ENCODE data around the gene BTBD6.

BTBD6 gene

DNA sequence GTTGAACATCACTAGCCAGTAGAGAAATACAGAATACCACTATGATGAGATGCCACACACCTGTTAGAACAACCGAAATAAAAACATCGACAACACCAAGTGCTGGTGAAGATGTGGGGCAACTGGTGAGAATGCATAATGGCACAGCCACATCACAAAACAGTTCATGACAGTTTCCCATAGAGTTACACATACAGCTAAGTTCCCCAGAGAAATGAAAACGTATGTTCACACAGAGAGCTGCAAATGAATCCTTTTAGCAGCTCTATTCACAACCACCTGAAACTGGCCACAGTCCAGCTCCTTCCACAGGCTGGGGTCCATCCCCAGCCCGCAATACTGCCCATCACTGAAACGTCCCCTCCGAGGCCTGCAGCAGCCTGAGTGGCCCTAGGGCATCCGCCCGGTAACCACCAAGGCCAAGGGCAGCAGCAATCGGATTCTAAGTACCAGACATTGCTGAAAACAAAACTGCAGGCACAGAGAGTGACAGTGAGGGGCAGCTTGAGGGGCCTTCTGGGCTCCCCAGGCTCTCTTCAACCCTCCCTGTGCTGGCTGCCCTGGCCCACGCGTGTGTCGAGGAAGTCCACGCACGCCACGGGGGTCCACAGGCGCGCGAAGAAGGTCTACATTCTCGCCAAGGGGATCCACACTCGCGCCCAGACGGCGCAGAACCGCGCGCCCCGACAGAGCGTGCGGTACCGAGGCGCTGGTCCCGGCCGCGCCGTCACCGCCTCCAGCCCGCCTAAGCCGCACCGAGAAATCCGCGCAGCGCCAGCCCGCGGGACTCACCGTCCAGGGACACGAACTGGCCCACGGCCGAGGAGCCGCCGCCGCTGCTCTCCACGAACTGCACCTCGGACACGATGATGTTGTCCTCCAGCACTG is 51.6 kb downstream of the BTBD6 start:
- DNase-seq: no peak

Measured in fibroblast of skin of back (primary cell).